ENCODE measurements around the gene PFKP. TPM values are rescaled to one million over a fixed set of nuclear protein-coding genes. Genes with fewer than 3 reads are reported as not detected.

PFKP gene
- total RNA-seq, 1 donor from 2014 or later = 361 TPM

DNA sequence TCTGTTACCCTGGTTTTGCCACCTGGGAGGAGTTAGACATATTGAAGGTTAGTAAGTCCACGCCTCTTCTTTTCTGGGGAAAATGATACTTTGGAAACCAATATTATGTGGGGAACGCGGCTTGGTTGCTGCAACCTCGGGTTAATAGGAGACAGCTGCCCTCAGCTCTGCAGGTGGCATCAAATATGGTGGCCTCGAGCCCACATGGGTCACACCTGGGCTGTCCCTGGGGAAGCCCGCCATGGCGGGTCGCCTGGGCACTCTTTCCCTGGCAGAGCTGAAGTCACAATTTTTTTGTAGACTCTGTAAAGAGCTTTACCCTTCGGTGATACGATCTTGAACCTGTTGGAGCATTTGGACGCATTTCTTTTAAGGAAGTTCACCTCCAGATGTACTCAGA is 2.5 kb downstream of the PFKP start:
- peaks cover 38% of the 10 kb centered on the region for H4K20me1 ChIP-seq (ENCODE audit: insufficient read depth, low read length)
- no peak for TF ChIP-seq CTCF (IDR thresholded peaks at IDR 0.05; ENCODE audit: insufficient read depth, low read depth, low read length)
- no peak for TF ChIP-seq EZH2 (IDR thresholded peaks at IDR 0.05; ENCODE audit: insufficient read depth, low read length)

GRCh38 chr10:3071405-3072198 is 4.3 kb downstream of the PFKP start:
- H3K27me3 ChIP-seq (ENCODE audit: insufficient read depth, low read length) = no peaks in the 10 kb centered on the region
- peak overlapping the region; percentile 80 for H3K27ac ChIP-seq (ENCODE audit: low read depth, low read length)
- H3K36me3 ChIP-seq (ENCODE audit: insufficient read depth, low read length) = peaks cover 9% of the 10 kb centered on the region
- peaks cover 47% of the 10 kb centered on the region for H4K20me1 ChIP-seq (ENCODE audit: insufficient read depth, low read length)
- H3K9ac ChIP-seq (ENCODE audit: low read length) = peak overlapping the region; percentile 18
- no peaks in the 10 kb centered on the region for H3K9me3 ChIP-seq (ENCODE audit: insufficient read depth, low read depth, low read length)
- H3K4me1 ChIP-seq (ENCODE audit: insufficient read depth, low read length) = peaks cover 35% of the 10 kb centered on the region
- no peak overlapping the region for H3K4me3 ChIP-seq (ENCODE audit: insufficient read depth, low read depth, low read length)
- TF ChIP-seq CTCF (IDR thresholded peaks at IDR 0.05; ENCODE audit: insufficient read depth, low read depth, low read length) (no peak), EZH2 (IDR thresholded peaks at IDR 0.05; ENCODE audit: insufficient read depth, low read length) (no peak)
- DNase-seq (ENCODE audit: low read depth) (peak; percentile 92), FAIRE-seq (peak; percentile 52)
- Mint-ChIP-seq H3K27me3 (ENCODE audit: low read depth, unreplicated experiment) (no peaks in the 10 kb centered on the region), H3K9me3 (ENCODE audit: unreplicated experiment) (peaks cover 2% of the 10 kb centered on the region), H3K4me1 (ENCODE audit: low read depth, unreplicated experiment) (peaks cover 55% of the 10 kb centered on the region), H3K36me3 (ENCODE audit: low read depth, unreplicated experiment) (peaks cover 25% of the 10 kb centered on the region), H3K4me3 (ENCODE audit: unreplicated experiment) (peak overlapping the region; percentile 74), H3K27ac (ENCODE audit: unreplicated experiment) (peak overlapping the region; percentile 91)
- H3K79me2 ChIP-seq (ENCODE audit: insufficient read depth, low read length) = peaks cover 92% of the 10 kb centered on the region
- no peak overlapping the region for H2AFZ ChIP-seq (ENCODE audit: low read depth, low read length)
- H3K4me2 ChIP-seq (ENCODE audit: low read length) = peak overlapping the region; percentile 37

More for the DNA sequence above, 2.5 kb downstream of the PFKP start:
- Histone ChIP-seq H2AFZ (ENCODE audit: low read depth, low read length) (no peak overlapping the region), H3K9me3 (ENCODE audit: insufficient read depth, low read depth, low read length) (no peaks in the 10 kb centered on the region), H3K27me3 (ENCODE audit: insufficient read depth, low read length) (no peaks in the 10 kb centered on the region), H3K27ac (ENCODE audit: low read depth, low read length) (peak overlapping the region; percentile 79), H3K4me1 (ENCODE audit: insufficient read depth, low read length) (peaks cover 43% of the 10 kb centered on the region), H3K4me3 (ENCODE audit: insufficient read depth, low read depth, low read length) (peak overlapping the region; percentile 83), H3K36me3 (ENCODE audit: insufficient read depth, low read length) (peaks cover 9% of the 10 kb centered on the region), H3K9ac (ENCODE audit: low read length) (peak overlapping the region; percentile 92), H3K4me2 (ENCODE audit: low read length) (peak overlapping the region; percentile 95), H3K79me2 (ENCODE audit: insufficient read depth, low read length) (peaks cover 75% of the 10 kb centered on the region)
- Mint-ChIP-seq H3K4me3 (ENCODE audit: unreplicated experiment) (peak overlapping the region; percentile 91), H3K27ac (ENCODE audit: unreplicated experiment) (peak overlapping the region; percentile 92), H3K36me3 (ENCODE audit: low read depth, unreplicated experiment) (peaks cover 22% of the 10 kb centered on the region), H3K4me1 (ENCODE audit: low read depth, unreplicated experiment) (peaks cover 51% of the 10 kb centered on the region), H3K27me3 (ENCODE audit: low read depth, unreplicated experiment) (peaks cover 2% of the 10 kb centered on the region), H3K9me3 (ENCODE audit: unreplicated experiment) (no peaks in the 10 kb centered on the region)
- DNase-seq (ENCODE audit: low read depth) (no peak), FAIRE-seq (no peak)

Measured in astrocyte (in vitro differentiated cells and primary cell).